MCF 10A (cell line): Measurements from ENCODE around the gene IL17RD. TPM values are rescaled to one million over a fixed set of nuclear protein-coding genes. Genes with fewer than 3 reads are reported as not detected.

Source experiments
- BruUV-seq: library from RNA; stranded (reverse); fragments of 400-500 nt; replicated peaks from 2 replicates; lab custom pipeline; 2021; lab: Mats Ljungman, UMichigan
- CTCF ChIA-PET: fragments of 300-600 bp; sonication (Branson Sonifier 250); formaldehyde crosslinking; extraction: SDS; loops from one replicate; lab custom pipeline; 2021; ENCODE audit warnings: antibody characterized with exemption, inconsistent platforms; lab: Yijun Ruan, JAX
- POLR2A ChIA-PET: fragments of 300-600, 350-650 bp; sonication (Branson Sonifier 250); formaldehyde crosslinking; extraction: SDS; loops from one replicate; lab custom pipeline; 2020; ENCODE audit warnings: antibody characterized with exemption, inconsistent platforms; lab: Yijun Ruan, JAX
- DNase-seq: peaks from one replicate; pipeline ENCODE4 v3.0.0-alpha.2; 2018; ENCODE audit not compliant: unreplicated experiment
- H3K27ac Mint-ChIP-seq: one replicate; pipeline ENCODE4 v1.8.0; 2022; ENCODE audit warnings: mild to moderate bottlenecking, low read depth, mixed read lengths; ENCODE audit not compliant: unreplicated experiment
- H3K27me3 Mint-ChIP-seq: one replicate; pipeline ENCODE4 v1.8.0; 2022; ENCODE audit warnings: mixed read lengths; ENCODE audit not compliant: insufficient read depth, unreplicated experiment
- H3K36me3 Mint-ChIP-seq: one replicate; pipeline ENCODE4 v1.8.0; 2022; ENCODE audit warnings: mild to moderate bottlenecking, moderate library complexity, mixed read lengths; ENCODE audit not compliant: insufficient read depth, unreplicated experiment
- H3K4me1 Mint-ChIP-seq: one replicate; pipeline ENCODE4 v1.8.0; 2022; ENCODE audit warnings: mixed read lengths; ENCODE audit not compliant: insufficient read depth, unreplicated experiment
- H3K4me3 Mint-ChIP-seq: one replicate; pipeline ENCODE4 v1.8.0; 2022; ENCODE audit warnings: mild to moderate bottlenecking, moderate library complexity, mixed read lengths; ENCODE audit not compliant: unreplicated experiment
- H3K9me3 Mint-ChIP-seq: one replicate; pipeline ENCODE4 v1.8.0; 2022; ENCODE audit warnings: mixed read lengths; ENCODE audit not compliant: unreplicated experiment
- CTCF ChIP-seq: fragments of 200-600 bp; IDR thresholded peaks from one replicate; pipeline ENCODE4 v1.8.0; 2022; ENCODE audit warnings: antibody characterized with exemption, mild to moderate bottlenecking; ENCODE audit not compliant: unreplicated experiment
- intact Hi-C: fragments of 100-400 bp; cut with micrococcal nuclease; formaldehyde crosslinking; loops from 2 replicates; pipeline ENCODE4 v1.14.1; 2022
- total RNA-seq: library from RNA; stranded (reverse); gene quantifications from 2 replicates; pipeline ENCODE4 v1.2.3, GENCODE V29; 2022

Gene IL17RD
- total RNA-seq, 1 experiment from 2014 or later: 1.2 TPM

GRCh38 chr3:57132674-57133073, 32.5 kb downstream of the IL17RD start:
- POLR2A ChIA-PET: interaction anchor here (0.6 to 1.0 kb wide), 2 partner anchors 63 to 65 kb away, joined by 3 read pairs; no protein-coding TSS in a partner anchor
- Mint-ChIP-seq H3K36me3 (no peaks in the 10 kb centered on the region), H3K27me3 (peaks cover 5% of the 10 kb centered on the region), H3K4me1 (no peaks in the 10 kb centered on the region), H3K9me3 (no peaks in the 10 kb centered on the region), H3K27ac (no peak overlapping the region), H3K4me3 (no peak overlapping the region)
- CTCF ChIA-PET: interaction anchor here (0.6 kb wide), 1 partner anchor 387 kb away, joined by 3 read pairs; no protein-coding TSS in a partner anchor
- no TSS peak for BruUV-seq
- DNase-seq: no peak
- intact Hi-C loops: no loop called here
- no peak for TF ChIP-seq CTCF

GRCh38 chr3:57131210-57131588, 34.0 kb downstream of the IL17RD start:
- no peak for TF ChIP-seq CTCF
- Mint-ChIP-seq H3K27ac (no peak overlapping the region), H3K27me3 (no peaks in the 10 kb centered on the region), H3K4me1 (no peaks in the 10 kb centered on the region), H3K9me3 (no peaks in the 10 kb centered on the region), H3K4me3 (no peak overlapping the region), H3K36me3 (no peaks in the 10 kb centered on the region)
- intact Hi-C loops: no loop called here
- DNase-seq: no peak
- ChIA-PET CTCF (interaction anchor here (0.7 kb wide), 1 partner anchor 30 kb away, joined by 4 read pairs; no protein-coding TSS in a partner anchor), POLR2A (no interaction called here)
- no TSS peak for BruUV-seq

DNA sequence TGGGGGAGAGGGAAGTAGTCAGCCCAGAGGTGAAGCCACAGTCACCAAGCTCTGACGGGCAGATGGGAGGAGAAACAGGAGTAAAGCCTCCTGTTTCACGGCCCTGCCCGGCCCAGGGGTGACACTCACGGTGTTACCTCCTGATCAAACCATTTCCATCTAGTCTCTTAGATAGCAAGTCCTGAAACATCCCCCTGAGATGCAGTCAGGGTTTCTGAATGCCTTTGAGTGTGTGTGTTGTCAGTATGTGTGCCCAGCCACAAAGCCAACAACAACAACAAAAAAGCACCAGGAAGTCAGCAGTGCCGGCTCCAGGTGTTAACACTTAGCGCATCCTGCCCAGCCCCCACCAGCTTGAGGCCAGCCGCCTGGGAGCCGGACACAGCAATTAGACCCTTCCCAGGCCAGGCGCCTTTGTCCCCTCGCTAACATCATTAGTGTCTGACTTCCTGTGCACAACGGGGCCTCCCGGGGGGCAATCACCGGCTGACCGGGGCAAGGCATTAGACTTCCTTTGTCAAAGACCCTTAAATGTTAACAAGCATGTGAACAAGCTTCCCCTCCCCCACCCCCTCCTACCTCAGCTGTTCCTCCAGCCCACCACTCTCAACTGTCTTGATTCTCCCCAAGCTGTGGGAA, 34.5 kb downstream of the IL17RD start:
- Mint-ChIP-seq H3K27me3 (no peaks in the 10 kb centered on the region), H3K4me3 (no peak overlapping the region), H3K27ac (no peak overlapping the region), H3K9me3 (no peaks in the 10 kb centered on the region), H3K4me1 (no peaks in the 10 kb centered on the region), H3K36me3 (no peaks in the 10 kb centered on the region)
- ChIA-PET POLR2A (no interaction called here), CTCF (interaction anchor here (0.7 kb wide), 1 partner anchor 30 kb away, joined by 4 read pairs; no protein-coding TSS in a partner anchor)
- no TSS peak for BruUV-seq
- intact Hi-C loops: no loop called here
- DNase-seq: no peak
- no peak for TF ChIP-seq CTCF

DNA sequence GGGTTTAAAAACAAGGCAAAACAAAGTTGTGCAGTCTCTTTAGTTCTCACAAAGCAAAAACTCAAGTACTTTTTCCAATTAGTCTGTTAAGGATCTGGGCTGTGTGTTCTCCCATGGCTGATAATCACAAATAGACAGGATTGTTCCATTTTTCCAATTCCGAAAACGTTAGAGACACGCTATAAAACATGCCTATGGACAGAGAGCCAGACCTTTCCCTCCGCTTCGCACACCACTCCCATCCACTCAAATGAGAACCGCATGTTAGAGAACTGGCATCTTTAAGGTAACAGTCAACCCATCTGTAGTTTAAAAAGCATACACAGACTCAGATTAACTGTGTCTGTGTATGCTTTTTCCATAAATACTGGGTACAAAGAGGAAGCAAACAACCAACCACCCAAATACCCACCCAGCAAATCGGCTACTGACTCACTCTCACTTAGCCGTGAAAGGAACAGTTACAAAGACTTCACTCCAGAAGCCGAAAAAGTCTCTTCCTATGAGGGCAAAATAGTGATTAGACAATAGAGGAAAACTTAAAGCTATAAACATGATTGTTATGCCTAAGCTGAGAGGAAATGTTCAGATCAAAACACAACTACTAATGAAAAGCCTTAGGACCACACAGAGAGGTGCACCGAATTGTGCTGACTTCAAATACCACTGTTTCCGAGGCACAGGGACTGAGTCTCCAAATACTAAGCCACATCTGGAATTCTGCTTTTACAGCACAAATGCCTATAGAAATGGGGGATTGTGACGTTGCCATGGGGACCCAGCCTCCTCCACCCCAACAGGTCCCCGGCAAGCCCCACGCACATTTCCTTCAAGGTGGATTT, 36.1 kb downstream of the IL17RD start:
- H3K27ac Mint-ChIP-seq: no peak overlapping the region

More for the DNA sequence above, 36.1 kb downstream of the IL17RD start:
- DNase-seq: no peak
- Mint-ChIP-seq H3K4me1 (no peaks in the 10 kb centered on the region), H3K9me3 (no peaks in the 10 kb centered on the region), H3K4me3 (no peak overlapping the region), H3K27me3 (no peaks in the 10 kb centered on the region), H3K36me3 (no peaks in the 10 kb centered on the region)
- no peak for TF ChIP-seq CTCF
- intact Hi-C loops: no loop called here
- ChIA-PET POLR2A (interaction anchor here (0.9 kb wide), 1 partner anchor 8 kb away, joined by 3 read pairs; no protein-coding TSS in a partner anchor), CTCF (interaction anchor here (0.5 to 0.7 kb wide), 2 partner anchors 41 to 50 kb away, joined by 3 read pairs; no protein-coding TSS in a partner anchor)
- no TSS peak for BruUV-seq
